HepG2 (cell line): ENCODE results near the gene EGR1. TPM values are rescaled to one million over a fixed set of nuclear protein-coding genes. Genes with fewer than 3 reads are reported as not detected.
A peak's percentile ranks its signal among the peaks of the same experiment; 100 is the strongest.

Source experiments
- ATM ChIP-seq: fragments of 450-650 bp; IDR thresholded peaks from 2 replicates; pipeline ENCODE4 v1.7.1; 2017; ENCODE audit warnings: mild to moderate bottlenecking, borderline replicate concordance
- GABPA ChIP-seq, 2 experiments: IDR thresholded peaks; 2 replicates each; pipeline ENCODE4 v1.6.1; 2011 to 2016; ENCODE audit warnings: low read depth in 2 of 2, low read length in 1 of 2, missing biosample characterization in 1 of 2, missing genetic modification characterization in 1 of 2
- GLI4 ChIP-seq: sonication (generic); formaldehyde crosslinking; IDR thresholded peaks from 2 replicates; pipeline ENCODE4 v1.5.1; 2020; ENCODE audit warnings: missing genetic modification reagents, mild to moderate bottlenecking, moderate library complexity, borderline replicate concordance
- MTA1 ChIP-seq: sonication (generic); formaldehyde crosslinking; IDR thresholded peaks from 2 replicates; pipeline ENCODE4 v1.4.0; 2020; ENCODE audit warnings: missing genetic modification reagents, mild to moderate bottlenecking, borderline replicate concordance
- MXD4 ChIP-seq: IDR thresholded peaks from 2 replicates; pipeline ENCODE4 v1.6.1; 2016; ENCODE audit warnings: mild to moderate bottlenecking, missing biosample characterization, missing genetic modification reagents
- PRDM4 ChIP-seq: sonication (generic); formaldehyde crosslinking; IDR thresholded peaks from 2 replicates; pipeline ENCODE4 v1.9.0; 2021; ENCODE audit warnings: missing genetic modification reagents, borderline replicate concordance
- SOX5 ChIP-seq: IDR thresholded peaks from 2 replicates; pipeline ENCODE4 v1.6.1; 2016; ENCODE audit warnings: borderline replicate concordance
- STAG1 ChIP-seq: sonication (generic); formaldehyde crosslinking; IDR thresholded peaks from 2 replicates; pipeline ENCODE4 v1.4.0; 2020; ENCODE audit warnings: missing genetic modification reagents
- YEATS2 ChIP-seq: sonication (generic); formaldehyde crosslinking; IDR thresholded peaks from 2 replicates; pipeline ENCODE4 v1.4.0; 2020; ENCODE audit warnings: missing genetic modification reagents, borderline replicate concordance
- YEATS4 ChIP-seq: sonication (generic); formaldehyde crosslinking; IDR thresholded peaks from 2 replicates; pipeline ENCODE4 v1.4.0; 2020; ENCODE audit warnings: missing genetic modification reagents, borderline replicate concordance
- ZMYM3 ChIP-seq: sonication (generic); formaldehyde crosslinking; IDR thresholded peaks from 2 replicates; pipeline ENCODE4 v1.5.1; 2020; ENCODE audit warnings: mild to moderate bottlenecking, missing genetic modification reagents
- ZNF292 ChIP-seq: sonication (generic); formaldehyde crosslinking; IDR thresholded peaks from 2 replicates; pipeline ENCODE4 v1.8.1; 2022; ENCODE audit warnings: mild to moderate bottlenecking, low read depth, missing genetic modification reagents, borderline replicate concordance
- ZNF556 ChIP-seq: sonication (generic); formaldehyde crosslinking; IDR thresholded peaks from 2 replicates; pipeline ENCODE4 v1.4.0; 2020; ENCODE audit warnings: mild to moderate bottlenecking, missing genetic modification reagents, borderline replicate concordance
- ZNF737 ChIP-seq: sonication (generic); formaldehyde crosslinking; IDR thresholded peaks from 2 replicates; pipeline ENCODE4 v1.5.0; 2020; ENCODE audit warnings: missing genetic modification reagents, mild to moderate bottlenecking, borderline replicate concordance
- ZNF839 ChIP-seq: sonication (generic); formaldehyde crosslinking; IDR thresholded peaks from 2 replicates; pipeline ENCODE4 v1.4.0; 2020; ENCODE audit warnings: missing genetic modification reagents, mild to moderate bottlenecking, borderline replicate concordance
- polyA plus RNA-seq, 8 experiments: library from polyadenylated mRNA; depleted of rRNA in 3 of 8; stranded (reverse) in 7 of 8; unstranded in 1 of 8; fragments of >200 nt; fragmentation: Illumina TruSeq in 4 of 8; extraction: Trizol in 4 of 8; gene quantifications; 2 replicates each; pipeline versions ENCODE4 v1.2.1 to v1.2.3, GENCODE V29; 2011 to 2016; ENCODE audit warnings: low read depth in 4 of 8, missing spikeins in 1 of 8, mixed read lengths in 1 of 8; ENCODE audit not compliant: insufficient read depth in 1 of 8
- total RNA-seq, 5 experiments: library from RNA; depleted of rRNA; stranded (reverse); fragments of >200 nt; fragmentation: Illumina TruSeq; extraction: Trizol; gene quantifications; 2 replicates each; pipeline ENCODE4 v1.2.3, GENCODE V29; 2016; ENCODE audit warnings: low read depth in 1 of 5
- TF ChIP-seq, protein P1 (sequence below), 2 experiments: IDR thresholded peaks; 2 replicates each; pipeline ENCODE4 v1.6.1; 2011 to 2012; ENCODE audit warnings: low read length in 2 of 2, borderline replicate concordance in 1 of 2, low read depth in 1 of 2, mild to moderate bottlenecking in 1 of 2, moderate library complexity in 1 of 2
- TF ChIP-seq, protein P2 (sequence below): sonication (generic); formaldehyde crosslinking; IDR thresholded peaks from 2 replicates; pipeline ENCODE4 v1.4.0; 2020; ENCODE audit warnings: missing genetic modification reagents

Gene EGR1
- total and polyA plus RNA-seq, 2 of the 13 experiments (the other 11 are each of a cell fraction or from before 2014, with no cell fraction given): 4.1 to 4.5 TPM

DNA sequence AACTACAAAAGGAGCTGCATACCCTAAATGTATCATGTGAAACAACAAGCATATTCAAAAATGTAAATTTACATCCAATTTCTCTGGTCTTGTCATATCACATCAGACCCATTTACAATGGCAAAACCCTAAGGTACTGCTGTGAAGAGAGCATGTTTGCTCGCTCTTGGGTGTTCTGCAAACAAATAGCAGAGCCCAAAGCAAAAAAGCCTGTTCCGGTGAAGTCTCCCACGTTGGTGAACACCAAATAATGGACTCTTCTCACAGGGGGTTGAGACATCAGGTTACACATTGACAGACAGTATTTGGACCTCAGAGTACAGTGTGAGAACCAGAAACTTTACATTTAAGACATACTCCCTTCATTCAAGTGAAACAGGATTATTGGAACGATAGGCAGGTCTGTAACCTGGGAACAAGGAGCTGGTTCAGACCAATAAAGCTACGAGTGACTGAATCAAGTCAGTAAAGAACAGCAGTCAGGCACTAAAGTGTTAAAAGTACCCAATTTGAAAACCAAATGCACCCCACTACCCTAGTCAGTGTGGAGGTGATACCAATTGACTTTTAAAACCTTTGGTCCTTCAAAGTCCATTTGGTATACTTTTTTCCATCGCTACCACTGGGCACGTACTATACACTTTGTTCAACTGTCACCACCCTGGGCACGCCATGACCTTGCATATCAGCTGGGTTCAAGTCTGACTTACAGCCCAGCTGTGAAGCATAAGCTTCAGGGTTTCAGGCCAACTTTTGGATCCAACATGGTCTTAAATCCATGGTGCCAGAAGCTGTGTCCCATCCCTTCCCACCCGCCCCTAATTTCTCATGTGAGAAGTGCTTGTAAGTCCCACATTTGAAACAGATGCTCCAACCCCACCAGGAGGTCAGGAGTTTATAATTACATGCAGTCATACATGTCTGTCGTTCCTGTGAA is 41.4 kb downstream of the EGR1 start (continued):
- TF ChIP-seq, protein P1, sequence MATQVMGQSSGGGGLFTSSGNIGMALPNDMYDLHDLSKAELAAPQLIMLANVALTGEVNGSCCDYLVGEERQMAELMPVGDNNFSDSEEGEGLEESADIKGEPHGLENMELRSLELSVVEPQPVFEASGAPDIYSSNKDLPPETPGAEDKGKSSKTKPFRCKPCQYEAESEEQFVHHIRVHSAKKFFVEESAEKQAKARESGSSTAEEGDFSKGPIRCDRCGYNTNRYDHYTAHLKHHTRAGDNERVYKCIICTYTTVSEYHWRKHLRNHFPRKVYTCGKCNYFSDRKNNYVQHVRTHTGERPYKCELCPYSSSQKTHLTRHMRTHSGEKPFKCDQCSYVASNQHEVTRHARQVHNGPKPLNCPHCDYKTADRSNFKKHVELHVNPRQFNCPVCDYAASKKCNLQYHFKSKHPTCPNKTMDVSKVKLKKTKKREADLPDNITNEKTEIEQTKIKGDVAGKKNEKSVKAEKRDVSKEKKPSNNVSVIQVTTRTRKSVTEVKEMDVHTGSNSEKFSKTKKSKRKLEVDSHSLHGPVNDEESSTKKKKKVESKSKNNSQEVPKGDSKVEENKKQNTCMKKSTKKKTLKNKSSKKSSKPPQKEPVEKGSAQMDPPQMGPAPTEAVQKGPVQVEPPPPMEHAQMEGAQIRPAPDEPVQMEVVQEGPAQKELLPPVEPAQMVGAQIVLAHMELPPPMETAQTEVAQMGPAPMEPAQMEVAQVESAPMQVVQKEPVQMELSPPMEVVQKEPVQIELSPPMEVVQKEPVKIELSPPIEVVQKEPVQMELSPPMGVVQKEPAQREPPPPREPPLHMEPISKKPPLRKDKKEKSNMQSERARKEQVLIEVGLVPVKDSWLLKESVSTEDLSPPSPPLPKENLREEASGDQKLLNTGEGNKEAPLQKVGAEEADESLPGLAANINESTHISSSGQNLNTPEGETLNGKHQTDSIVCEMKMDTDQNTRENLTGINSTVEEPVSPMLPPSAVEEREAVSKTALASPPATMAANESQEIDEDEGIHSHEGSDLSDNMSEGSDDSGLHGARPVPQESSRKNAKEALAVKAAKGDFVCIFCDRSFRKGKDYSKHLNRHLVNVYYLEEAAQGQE (IDR thresholded peaks at IDR 0.05; ENCODE audit: borderline replicate concordance in 1 of 2, low read depth in 1 of 2, low read length in 2 of 2): no peak
- TF ChIP-seq SOX5 (peak; percentile 26; the same call in 1 of the 2 replicates), ZMYM3 (CRISPR knock-in tag) (peak; percentile 69; the same call in 1 of the 2 replicates), YEATS4 (CRISPR knock-in tag) (peak; percentile 37; the same call in 1 of the 2 replicates), PRDM4 (CRISPR knock-in tag) (no peak), YEATS2 (no peak), MXD4 (CRISPR knock-in tag) (no peak), MTA1 (CRISPR knock-in tag) (no peak), ATM (no peak), GABPA (IDR thresholded peaks at IDR 0.05; ENCODE audit: low read depth, low read length) (no peak), GABPA (CRISPR knock-in tag; IDR thresholded peaks at IDR 0.05; ENCODE audit: low read depth) (peak; percentile 52; the same call in 1 of the 2 replicates), STAG1 (CRISPR knock-in tag) (peak; percentile 5; the same call in 1 of the 2 replicates), ZNF556 (peak; percentile 50; the same call in 1 of the 2 replicates), ZNF292 (CRISPR knock-in tag) (peak; percentile 25; the same call in 1 of the 2 replicates), ZNF839 (CRISPR knock-in tag) (no peak), ZNF737 (no peak), GLI4 (CRISPR knock-in tag) (no peak; the same call in 1 of the 2 replicates)
- TF ChIP-seq, protein P2, sequence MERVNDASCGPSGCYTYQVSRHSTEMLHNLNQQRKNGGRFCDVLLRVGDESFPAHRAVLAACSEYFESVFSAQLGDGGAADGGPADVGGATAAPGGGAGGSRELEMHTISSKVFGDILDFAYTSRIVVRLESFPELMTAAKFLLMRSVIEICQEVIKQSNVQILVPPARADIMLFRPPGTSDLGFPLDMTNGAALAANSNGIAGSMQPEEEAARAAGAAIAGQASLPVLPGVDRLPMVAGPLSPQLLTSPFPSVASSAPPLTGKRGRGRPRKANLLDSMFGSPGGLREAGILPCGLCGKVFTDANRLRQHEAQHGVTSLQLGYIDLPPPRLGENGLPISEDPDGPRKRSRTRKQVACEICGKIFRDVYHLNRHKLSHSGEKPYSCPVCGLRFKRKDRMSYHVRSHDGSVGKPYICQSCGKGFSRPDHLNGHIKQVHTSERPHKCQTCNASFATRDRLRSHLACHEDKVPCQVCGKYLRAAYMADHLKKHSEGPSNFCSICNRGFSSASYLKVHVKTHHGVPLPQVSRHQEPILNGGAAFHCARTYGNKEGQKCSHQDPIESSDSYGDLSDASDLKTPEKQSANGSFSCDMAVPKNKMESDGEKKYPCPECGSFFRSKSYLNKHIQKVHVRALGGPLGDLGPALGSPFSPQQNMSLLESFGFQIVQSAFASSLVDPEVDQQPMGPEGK (CRISPR knock-in tag): peak; percentile 38; the same call in 1 of the 2 replicates
